IgD-negative memory B cell (primary cell): ENCODE measurements around the gene BCAP29. TPM values are rescaled to one million over a fixed set of nuclear protein-coding genes. Genes with fewer than 3 reads are reported as not detected.

Source experiments
- H3K27ac Mint-ChIP-seq, 3 donors: one replicate each; pipeline ENCODE4 v1.8.0; 2020 to 2022; ENCODE audit warnings: mild to moderate bottlenecking in 3 of 3, mixed read lengths in 3 of 3, moderate library complexity in 1 of 3
- H3K27me3 Mint-ChIP-seq: one replicate; pipeline ENCODE4 v1.8.0; 2021; ENCODE audit warnings: mixed read lengths
- H3K36me3 Mint-ChIP-seq: one replicate; pipeline ENCODE4 v1.8.0; 2020; ENCODE audit warnings: mild to moderate bottlenecking, mixed read lengths
- H3K4me1 Mint-ChIP-seq, 3 donors: one replicate each; pipeline ENCODE4 v1.8.0; 2020 to 2022; ENCODE audit warnings: mixed read lengths in 3 of 3, mild to moderate bottlenecking in 1 of 3
- H3K4me3 Mint-ChIP-seq, 4 donors: one replicate each; pipeline ENCODE4 v1.8.0; 2020 to 2022; ENCODE audit warnings: mild to moderate bottlenecking in 4 of 4, mixed read lengths in 4 of 4, moderate library complexity in 3 of 4
- H3K9me3 Mint-ChIP-seq, 3 donors: one replicate each; pipeline ENCODE4 v1.8.0; 2020 to 2021; ENCODE audit warnings: mixed read lengths in 3 of 3, mild to moderate bottlenecking in 1 of 3
- polyA plus RNA-seq: library from polyadenylated mRNA; unstranded; fragments of 300-500 nt; fragmentation: Illumina TruSeq; gene quantifications from one replicate; pipeline ENCODE4 v1.2.3, GENCODE V29; 2021

Gene BCAP29
- polyA plus RNA-seq, 1 donor from 2014 or later, result 43.6 TPM

- no peaks in the 10 kb centered on the region for H3K27me3 Mint-ChIP-seq
- no peaks in the 10 kb centered on the region for H3K9me3 Mint-ChIP-seq
- H3K4me1 Mint-ChIP-seq, result peaks cover 36 to 37% (median 36%) of the 10 kb centered on the region in 3 donors
- H3K4me3 Mint-ChIP-seq, result peak overlapping the region; percentile 78 to 97 (median 92)
- H3K27ac Mint-ChIP-seq, result peak overlapping the region; percentile 51 to 93 (median 93)
- peaks cover 10% of the 10 kb centered on the region for H3K36me3 Mint-ChIP-seq
Observed at GRCh38 chr7:107564553-107565298, 15.3 kb upstream of the BCAP29 start.

- no peak overlapping the region for H3K4me3 Mint-ChIP-seq
- peaks cover 0 to 8% (median 2%) of the 10 kb centered on the region in 3 donors for H3K4me1 Mint-ChIP-seq
- no peaks in the 10 kb centered on the region for H3K9me3 Mint-ChIP-seq
- no peaks in the 10 kb centered on the region for H3K27me3 Mint-ChIP-seq
- peaks cover 10% of the 10 kb centered on the region for H3K36me3 Mint-ChIP-seq
- no peak overlapping the region for H3K27ac Mint-ChIP-seq
Observed at GRCh38 chr7:107570298-107570697, 9.7 kb upstream of the BCAP29 start.

DNA sequence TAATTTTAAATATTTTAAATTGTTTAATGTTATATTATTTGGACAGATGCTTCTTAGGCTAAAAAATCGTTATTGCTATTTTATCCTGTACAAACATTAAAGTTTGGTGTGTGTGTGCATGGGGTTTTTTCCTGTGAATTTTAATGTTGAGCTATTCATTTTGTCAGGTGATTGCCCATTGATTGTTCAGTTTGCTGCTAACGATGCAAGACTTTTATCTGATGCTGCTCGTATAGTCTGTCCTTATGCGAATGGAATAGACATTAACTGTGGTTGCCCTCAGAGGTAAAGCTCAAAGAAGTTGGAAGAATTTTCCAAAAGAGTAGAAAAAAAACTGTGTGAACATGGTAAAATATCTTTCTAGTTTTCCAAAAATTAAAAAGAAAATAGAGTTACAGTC lies 6.5 kb upstream of the BCAP29 start:
- Mint-ChIP-seq H3K9me3 (no peaks in the 10 kb centered on the region), H3K27ac (no peak overlapping the region), H3K4me3 (peak overlapping the region in 1 of 4 donors; percentile 8), H3K4me1 (peaks cover 0 to 3% (median 1%) of the 10 kb centered on the region in 3 donors), H3K27me3 (no peaks in the 10 kb centered on the region), H3K36me3 (peaks cover 6% of the 10 kb centered on the region)

- Mint-ChIP-seq H3K9me3 (no peaks in the 10 kb centered on the region), H3K27me3 (no peaks in the 10 kb centered on the region), H3K4me1 (peaks cover 14 to 19% (median 18%) of the 10 kb centered on the region in 3 donors), H3K27ac (peak overlapping the region; percentile 64 to 89 (median 75)), H3K36me3 (peaks cover 5% of the 10 kb centered on the region), H3K4me3 (peak overlapping the region; percentile 89 to 94 (median 92))
Observed at GRCh38 chr7:107579554-107579884, 527 bp upstream of the BCAP29 start.

DNA sequence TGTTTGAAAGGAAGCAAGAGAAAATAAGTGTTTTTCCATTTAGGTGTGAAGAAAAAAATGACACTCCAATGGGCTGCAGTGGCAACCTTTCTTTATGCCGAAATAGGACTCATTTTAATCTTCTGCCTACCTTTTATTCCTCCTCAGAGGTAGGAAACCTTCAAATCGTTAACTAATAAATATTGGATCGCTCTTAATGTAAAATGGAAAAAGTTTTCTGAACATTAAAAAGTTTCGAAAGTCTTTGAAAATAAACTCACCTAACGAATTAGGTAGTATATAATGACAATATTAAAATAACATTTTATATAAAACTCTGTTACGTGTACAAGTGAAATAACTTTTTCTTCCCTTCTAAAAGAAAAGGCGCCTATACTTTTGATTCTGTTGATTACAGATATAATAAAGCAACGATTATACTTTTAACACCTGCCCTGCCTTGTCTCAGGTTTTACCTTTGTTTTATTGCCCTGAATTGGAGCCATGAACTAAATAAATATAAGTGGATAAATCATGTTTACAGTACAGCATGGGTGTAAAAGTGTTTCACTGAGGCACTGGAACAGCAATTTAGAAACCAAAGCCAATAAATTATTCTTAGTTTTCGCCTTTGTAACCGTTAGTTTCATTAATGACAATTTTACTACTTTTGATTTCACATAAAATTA lies 804 bp downstream of the BCAP29 start:
- Mint-ChIP-seq H3K4me1 (peaks cover 14 to 19% (median 18%) of the 10 kb centered on the region in 3 donors), H3K4me3 (peak overlapping the region; percentile 81 to 94 (median 88)), H3K9me3 (peaks cover 0 to 1% (median 0%) of the 10 kb centered on the region in 3 donors), H3K27me3 (no peaks in the 10 kb centered on the region), H3K36me3 (peaks cover 7% of the 10 kb centered on the region), H3K27ac (peak overlapping the region in 2 of 3 donors; percentile 37 to 48)

DNA sequence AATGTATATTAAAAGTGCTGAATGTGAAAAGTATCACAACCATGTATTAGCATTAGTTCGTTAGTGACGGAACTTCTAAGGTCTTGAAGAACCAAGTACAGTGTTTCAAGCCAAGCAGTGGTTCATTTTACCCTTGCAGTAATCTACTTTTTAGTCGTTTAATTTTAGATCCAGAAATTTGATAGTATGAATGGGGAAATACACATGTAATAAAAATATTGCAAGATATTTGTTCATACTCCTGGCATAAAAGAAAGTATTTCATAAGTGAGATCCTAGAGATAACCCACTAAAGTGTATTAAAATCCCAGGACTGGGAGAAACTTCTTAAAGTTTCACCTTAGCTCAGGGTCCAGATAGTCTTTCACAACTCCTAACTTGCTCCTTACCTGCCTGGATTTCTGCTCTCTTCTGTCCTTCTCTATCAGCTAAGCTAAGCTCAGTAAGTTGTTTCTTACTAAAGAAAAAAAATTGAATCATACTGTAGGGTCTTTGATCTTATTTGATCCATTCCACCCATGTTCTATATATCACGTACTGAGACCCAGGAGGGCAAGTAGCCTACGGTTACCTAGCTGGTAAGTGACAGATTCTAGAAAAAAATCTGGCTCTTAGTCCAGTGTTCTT lies 1.5 kb downstream of the BCAP29 start:
- Mint-ChIP-seq H3K9me3 (peaks cover 0 to 1% (median 0%) of the 10 kb centered on the region in 3 donors), H3K36me3 (peaks cover 4% of the 10 kb centered on the region), H3K27ac (peak overlapping the region in 2 of 3 donors; percentile 37 to 48), H3K27me3 (no peaks in the 10 kb centered on the region), H3K4me3 (peak overlapping the region; percentile 49 to 89 (median 74)), H3K4me1 (peaks cover 14 to 19% (median 18%) of the 10 kb centered on the region in 3 donors)

DNA sequence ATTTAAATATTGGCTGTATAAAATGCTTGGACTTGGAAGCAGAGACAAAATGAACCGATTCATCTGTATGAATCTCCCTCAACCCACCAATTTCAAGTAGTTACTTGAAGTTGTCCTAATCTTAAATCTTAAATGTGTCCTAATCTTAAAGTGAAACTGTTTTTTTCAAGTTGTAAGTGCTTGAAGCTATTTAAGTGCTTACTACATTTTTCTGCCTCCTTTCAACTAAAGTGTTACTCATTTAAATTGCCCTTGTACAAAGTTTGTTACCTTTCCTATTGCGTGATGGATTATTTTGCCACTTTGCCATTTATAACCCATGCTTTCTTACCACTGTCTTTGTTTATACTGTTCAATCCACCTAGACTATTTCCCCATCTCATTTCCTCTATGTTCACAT lies 2.8 kb downstream of the BCAP29 start:
- Mint-ChIP-seq H3K4me3 (peak overlapping the region in 1 of 4 donors; percentile 16), H3K27ac (no peak overlapping the region), H3K4me1 (peaks cover 14 to 19% (median 18%) of the 10 kb centered on the region in 3 donors), H3K27me3 (no peaks in the 10 kb centered on the region), H3K9me3 (peaks cover 0 to 1% (median 0%) of the 10 kb centered on the region in 3 donors), H3K36me3 (peaks cover 4% of the 10 kb centered on the region)

DNA sequence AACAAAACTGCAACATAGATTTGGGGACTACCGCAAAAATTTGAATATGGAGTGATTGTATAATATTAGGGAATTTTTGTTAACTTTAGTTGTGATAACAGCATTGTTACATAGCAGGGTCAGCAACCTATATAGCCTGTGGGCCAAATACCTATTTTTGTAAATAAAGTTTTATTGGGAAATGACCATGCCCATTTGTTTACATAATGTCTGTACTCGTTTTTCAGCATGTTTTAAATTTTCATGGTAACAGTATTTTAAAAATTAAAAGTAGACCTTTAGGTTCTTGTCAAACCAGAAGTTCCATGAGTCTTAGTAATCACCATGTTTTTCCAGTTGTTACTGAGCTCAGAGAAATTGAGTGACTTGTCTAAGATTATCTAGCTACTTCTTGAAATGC lies 4.7 kb downstream of the BCAP29 start:
- Mint-ChIP-seq H3K4me1 (peaks cover 14% of the 10 kb centered on the region in 3 donors), H3K27ac (no peak overlapping the region), H3K9me3 (peaks cover 0 to 1% (median 0%) of the 10 kb centered on the region in 3 donors), H3K4me3 (no peak overlapping the region), H3K27me3 (no peaks in the 10 kb centered on the region), H3K36me3 (peaks cover 4% of the 10 kb centered on the region)

- Mint-ChIP-seq H3K4me3 (no peak overlapping the region), H3K4me1 (no peaks in the 10 kb centered on the region), H3K9me3 (peaks cover 0 to 1% (median 0%) of the 10 kb centered on the region in 3 donors), H3K27ac (no peak overlapping the region), H3K36me3 (peaks cover 5% of the 10 kb centered on the region), H3K27me3 (no peaks in the 10 kb centered on the region)
Observed at GRCh38 chr7:107588529-107589130, 8.6 kb downstream of the BCAP29 start.

DNA sequence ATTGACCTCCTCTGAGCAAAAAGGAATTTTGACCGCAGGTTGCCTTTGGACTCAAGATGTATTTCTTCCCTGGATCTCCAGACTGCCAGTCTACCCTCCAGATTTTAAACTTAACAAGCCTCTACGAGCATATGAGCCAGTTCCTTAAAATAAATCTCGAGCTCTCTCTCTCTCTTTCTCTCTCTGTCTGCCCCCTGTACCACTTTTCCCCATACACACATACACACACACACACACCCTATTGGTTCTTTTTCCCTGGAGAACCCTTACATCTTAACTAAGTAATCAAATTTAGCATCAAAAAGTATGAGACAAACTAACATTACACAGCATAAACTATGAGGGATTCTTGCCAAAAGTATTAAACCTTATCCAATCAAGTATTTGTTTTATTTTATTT lies 11.4 kb downstream of the BCAP29 start:
- H3K9me3 Mint-ChIP-seq, result no peaks in the 10 kb centered on the region
- no peaks in the 10 kb centered on the region for H3K27me3 Mint-ChIP-seq
- H3K36me3 Mint-ChIP-seq, result peaks cover 4% of the 10 kb centered on the region
- H3K4me1 Mint-ChIP-seq, result no peaks in the 10 kb centered on the region
- H3K27ac Mint-ChIP-seq, result no peak overlapping the region
- no peak overlapping the region for H3K4me3 Mint-ChIP-seq

GRCh38 chr7:107592361-107593024 lies 12.4 kb downstream of the BCAP29 start:
- Mint-ChIP-seq H3K4me3 (no peak overlapping the region), H3K4me1 (no peaks in the 10 kb centered on the region), H3K27ac (no peak overlapping the region), H3K36me3 (peaks cover 8% of the 10 kb centered on the region), H3K27me3 (no peaks in the 10 kb centered on the region), H3K9me3 (no peaks in the 10 kb centered on the region)

DNA sequence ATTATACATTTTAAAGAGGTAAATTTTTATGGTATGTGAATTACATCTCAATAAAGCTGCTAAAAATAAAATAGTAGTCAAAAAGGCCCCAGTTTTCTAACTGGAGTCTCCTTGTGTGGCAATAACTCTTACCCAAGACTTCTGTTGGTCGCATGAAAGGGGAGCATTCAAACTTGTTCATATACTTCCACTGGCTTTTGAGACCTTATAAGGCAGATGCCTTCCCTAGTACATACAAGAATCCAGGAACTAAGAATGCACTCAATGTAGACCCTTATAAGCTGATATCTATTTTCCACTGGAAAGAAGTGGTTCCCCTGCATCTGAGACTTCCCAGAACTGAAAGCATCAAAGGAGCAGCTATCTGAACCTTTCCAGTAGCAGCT lies 13.0 kb downstream of the BCAP29 start:
- peaks cover 8% of the 10 kb centered on the region for H3K36me3 Mint-ChIP-seq
- no peak overlapping the region for H3K4me3 Mint-ChIP-seq
- no peaks in the 10 kb centered on the region for H3K27me3 Mint-ChIP-seq
- H3K9me3 Mint-ChIP-seq, result no peaks in the 10 kb centered on the region
- no peak overlapping the region for H3K27ac Mint-ChIP-seq
- H3K4me1 Mint-ChIP-seq, result no peaks in the 10 kb centered on the region

DNA sequence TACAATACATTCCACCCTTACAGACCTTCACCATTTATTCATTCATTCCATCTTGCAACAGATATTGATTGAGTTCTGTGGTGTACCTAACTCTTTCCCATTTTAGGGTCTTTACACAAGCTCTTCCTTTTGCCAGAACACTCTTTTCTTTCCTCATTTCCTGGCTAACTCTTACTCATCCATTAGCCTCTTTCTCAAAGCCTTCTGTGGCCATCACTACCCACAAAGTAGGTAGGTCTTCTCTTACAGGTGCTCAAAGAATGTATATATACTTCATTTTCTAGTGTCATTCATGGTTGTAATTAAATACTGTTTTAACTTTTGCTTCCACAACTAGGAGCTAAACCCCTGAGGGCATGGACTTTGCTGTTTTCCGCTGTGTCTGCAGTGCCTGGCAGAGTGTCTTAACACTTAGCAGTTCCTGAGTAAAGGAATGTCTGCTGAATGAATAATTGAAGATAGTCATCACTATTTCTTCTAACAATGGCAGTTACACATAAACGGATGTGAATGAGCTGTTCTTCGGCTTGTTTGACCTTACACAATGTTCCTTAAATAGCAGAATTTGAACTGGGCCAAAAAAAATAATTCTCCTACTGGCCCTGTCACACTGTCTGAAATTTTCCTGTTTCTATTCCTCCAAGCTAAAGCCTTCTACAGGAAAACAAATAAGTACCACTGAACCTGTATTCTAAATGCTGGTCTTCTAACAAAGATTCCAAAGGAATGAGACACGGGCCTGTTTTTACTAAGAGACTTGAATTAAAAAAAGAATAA lies 15.1 kb downstream of the BCAP29 start:
- no peaks in the 10 kb centered on the region for H3K9me3 Mint-ChIP-seq
- peaks cover 8% of the 10 kb centered on the region for H3K36me3 Mint-ChIP-seq
- H3K27me3 Mint-ChIP-seq, result no peaks in the 10 kb centered on the region
- H3K27ac Mint-ChIP-seq, result peak overlapping the region in 1 of 3 donors; percentile 20
- H3K4me3 Mint-ChIP-seq, result no peak overlapping the region
- H3K4me1 Mint-ChIP-seq, result no peaks in the 10 kb centered on the region
